ENCODE data around the gene CIT.

- TF ChIP-seq TAF1 (IDR thresholded peaks at IDR 0.05; ENCODE audit: borderline replicate concordance, insufficient read depth, low read length) (no peak), POLR2AphosphoS5 (IDR thresholded peaks at IDR 0.05; ENCODE audit: low read depth, low read length) (no peak), REST (IDR thresholded peaks at IDR 0.05; ENCODE audit: insufficient read depth in 1 of 2, low read depth in 2 of 2, low read length in 2 of 2) (no peak), SIN3A (IDR thresholded peaks at IDR 0.05; ENCODE audit: borderline replicate concordance, insufficient read depth, low read length) (no peak)
Observed at GRCh38 chr12:119859241-119859640, 17.9 kb downstream of the CIT start.
